IMR-90 (cell line): ENCODE measurements around the gene USP9X. TPM values are rescaled to one million over a fixed set of nuclear protein-coding genes. Genes with fewer than 3 reads are reported as not detected.

Experiments
- ATAC-seq: fragments of 200-7000 bp; cut with Tn5 transposase; 2 replicates; pipeline ENCODE4 v1.9.1; 2020; ENCODE audit warnings: low read depth, mild to moderate bottlenecking, moderate library complexity
- BruUV-seq: library from RNA; stranded (reverse); fragments of 400-500 nt; replicated peaks from 2 replicates; lab custom pipeline; 2021; lab: Mats Ljungman, UMichigan
- CTCF ChIA-PET: fragments of 300-600 bp; formaldehyde crosslinking; extraction: SDS; loops from one replicate; lab custom pipeline; 2021; ENCODE audit warnings: antibody characterized with exemption; lab: Yijun Ruan, JAX
- POLR2A ChIA-PET: fragments of 300-600 bp; sonication (Branson Sonifier 250); formaldehyde crosslinking; loops from one replicate; lab custom pipeline; 2022; ENCODE audit warnings: antibody characterized with exemption; ENCODE audit not compliant: unreplicated experiment; lab: Charles Lee
- DNase-seq: peaks from one replicate; pipeline ENCODE4 v3.0.0; 2013
- H2AFZ ChIP-seq: replicated peaks from 2 replicates; pipeline ENCODE3; 2013; ENCODE audit warnings: low read length, mild to moderate bottlenecking; ENCODE audit not compliant: poor library complexity
- H2AK5ac ChIP-seq: 2 replicates; pipeline ENCODE4 v1.6.1; 2013; ENCODE audit warnings: low read depth, low read length, inconsistent platforms
- H2AK9ac ChIP-seq: replicated peaks from 2 replicates; pipeline ENCODE3; 2013; ENCODE audit warnings: mild to moderate bottlenecking, low read depth, low read length, moderate library complexity; ENCODE audit not compliant: poor library complexity
- H2BK120ac ChIP-seq: 2 replicates; pipeline ENCODE4 v1.6.1; 2013; ENCODE audit warnings: low read depth, low read length, inconsistent platforms
- H2BK15ac ChIP-seq: 3 replicates; pipeline ENCODE4 v1.6.1; 2013; ENCODE audit warnings: low read depth, low read length, inconsistent platforms
- H2BK20ac ChIP-seq: 2 replicates; pipeline ENCODE4 v1.6.1; 2013; ENCODE audit warnings: low read depth, mild to moderate bottlenecking, inconsistent platforms, low read length, moderate library complexity
- H2BK5ac ChIP-seq: 2 replicates; pipeline ENCODE4 v1.6.1; 2013; ENCODE audit warnings: mild to moderate bottlenecking, low read depth, low read length, inconsistent platforms; ENCODE audit not compliant: poor library complexity, severe bottlenecking
- H3K14ac ChIP-seq: replicated peaks from 2 replicates; pipeline ENCODE4 v1.6.1; 2013; ENCODE audit warnings: low read depth, low read length, inconsistent platforms
- H3K18ac ChIP-seq: 2 replicates; pipeline ENCODE4 v1.6.1; 2013; ENCODE audit warnings: low read depth, low read length, control low read depth
- H3K23ac ChIP-seq: 2 replicates; pipeline ENCODE4 v1.6.1; 2013; ENCODE audit warnings: low read depth, low read length, inconsistent platforms
- H3K27ac ChIP-seq: 2 replicates; pipeline ENCODE4 v1.5.1; 2013; ENCODE audit warnings: mild to moderate bottlenecking, control low read depth, low read length; ENCODE audit not compliant: insufficient read depth
- H3K27me3 ChIP-seq: 2 replicates; pipeline ENCODE4 v1.6.1; 2013; ENCODE audit warnings: low read length; ENCODE audit not compliant: control insufficient read depth, insufficient read depth
- H3K36me3 ChIP-seq: 2 replicates; pipeline ENCODE4 v1.6.1; 2013; ENCODE audit warnings: low read length, mixed read lengths; ENCODE audit not compliant: control insufficient read depth, insufficient read depth
- H3K4ac ChIP-seq: 2 replicates; pipeline ENCODE4 v1.6.1; 2013; ENCODE audit warnings: low read depth, low read length, inconsistent platforms
- H3K4me1 ChIP-seq: 2 replicates; pipeline ENCODE4 v1.6.1; 2013; ENCODE audit warnings: low read length, mixed read lengths; ENCODE audit not compliant: control insufficient read depth, insufficient read depth
- H3K4me2 ChIP-seq: 2 replicates; pipeline ENCODE4 v1.6.1; 2013; ENCODE audit warnings: low read depth, mild to moderate bottlenecking, control low read depth, low read length, moderate library complexity
- H3K4me3 ChIP-seq: 2 replicates; pipeline ENCODE4 v1.5.1; 2013; ENCODE audit warnings: low read depth, mild to moderate bottlenecking, control low read depth, low read length, moderate library complexity; ENCODE audit not compliant: insufficient read depth
- H3K56ac ChIP-seq: 2 replicates; pipeline ENCODE4 v1.6.1; 2013; ENCODE audit warnings: low read length, inconsistent platforms; ENCODE audit not compliant: insufficient read depth; ENCODE audit errors: extremely low read depth
- H3K79me1 ChIP-seq, 2 experiments: 2 replicates each; pipeline ENCODE4 v1.6.1; 2013; ENCODE audit warnings: low read length in 2 of 2, inconsistent platforms in 1 of 2, low read depth in 1 of 2
- H3K9ac ChIP-seq: 2 replicates; pipeline ENCODE4 v1.6.1; 2013; ENCODE audit warnings: low read depth, low read length, control low read depth
- H3K9me1 ChIP-seq: 2 replicates; pipeline ENCODE4 v1.6.1; 2013; ENCODE audit warnings: low read length, inconsistent platforms; ENCODE audit not compliant: insufficient read depth
- H3K9me3 ChIP-seq: 2 replicates; pipeline ENCODE4 v1.6.1; 2013; ENCODE audit warnings: low read length; ENCODE audit not compliant: control insufficient read depth, insufficient read depth
- H4K20me1 ChIP-seq: 2 replicates; pipeline ENCODE4 v1.6.1; 2013; ENCODE audit warnings: low read length, inconsistent platforms; ENCODE audit not compliant: insufficient read depth
- H4K5ac ChIP-seq: 2 replicates; pipeline ENCODE4 v1.6.1; 2013; ENCODE audit warnings: mild to moderate bottlenecking, low read depth, low read length, control low read depth
- H4K8ac ChIP-seq, 2 experiments: 2 replicates each; pipeline ENCODE4 v1.6.1; 2013; ENCODE audit warnings: low read depth in 2 of 2, low read length in 2 of 2, control low read depth in 1 of 2, inconsistent platforms in 1 of 2
- H4K91ac ChIP-seq: 2 replicates; pipeline ENCODE4 v1.6.1; 2013; ENCODE audit warnings: low read depth, low read length, inconsistent platforms; ENCODE audit not compliant: insufficient read depth
- BHLHE40 ChIP-seq: fragments of 150-350 bp; IDR thresholded peaks from 2 replicates; pipeline ENCODE4 v1.6.1; 2016; ENCODE audit warnings: mild to moderate bottlenecking, low read depth, low read length
- CEBPB ChIP-seq: IDR thresholded peaks from 2 replicates; pipeline ENCODE4 v1.6.1; 2012; ENCODE audit warnings: low read depth, low read length, improper control_type of control experiment
- CHD1 ChIP-seq: IDR thresholded peaks from 2 replicates; pipeline ENCODE4 v1.6.1; 2012; ENCODE audit warnings: low read depth, low read length, improper control_type of control experiment
- CTCF ChIP-seq: conservative IDR thresholded peaks from 2 replicates; pipeline ENCODE4 v1.5.1; 2012; ENCODE audit warnings: mild to moderate bottlenecking, low read depth, low read length, improper control_type of control experiment
- ELK1 ChIP-seq: fragments of 150-350 bp; IDR thresholded peaks from 2 replicates; pipeline ENCODE4 v1.6.1; 2016; ENCODE audit warnings: low read depth, mild to moderate bottlenecking, low read length, moderate library complexity, borderline replicate concordance
- FOS ChIP-seq: fragments of 150-350 bp; IDR thresholded peaks from 2 replicates; pipeline ENCODE4 v1.6.1; 2016; ENCODE audit warnings: low read depth, low read length
- MAFK ChIP-seq: IDR thresholded peaks from 2 replicates; pipeline ENCODE4 v1.6.1; 2012; ENCODE audit warnings: low read depth, low read length, improper control_type of control experiment
- MAZ ChIP-seq: IDR thresholded peaks from 2 replicates; pipeline ENCODE4 v1.6.1; 2012; ENCODE audit warnings: low read depth, mild to moderate bottlenecking, low read length, improper control_type of control experiment, moderate library complexity, borderline replicate concordance
- MXI1 ChIP-seq: IDR thresholded peaks from 2 replicates; pipeline ENCODE4 v1.6.1; 2012; ENCODE audit warnings: low read depth, mild to moderate bottlenecking, low read length, moderate library complexity, borderline replicate concordance
- NFE2L2 ChIP-seq: fragments of 150-350 bp; IDR thresholded peaks from 2 replicates; pipeline ENCODE4 v1.6.1; 2016; ENCODE audit warnings: low read depth, mild to moderate bottlenecking, low read length
- POLR2A ChIP-seq: IDR thresholded peaks from 2 replicates; pipeline ENCODE4 v1.6.1; 2012; ENCODE audit warnings: mild to moderate bottlenecking, low read depth, low read length
- RAD21 ChIP-seq: IDR thresholded peaks from 2 replicates; pipeline ENCODE4 v1.6.1; 2012; ENCODE audit warnings: low read length, improper control_type of control experiment
- RCOR1 ChIP-seq: IDR thresholded peaks from 2 replicates; pipeline ENCODE4 v1.6.1; 2012; ENCODE audit warnings: mild to moderate bottlenecking, low read length, improper control_type of control experiment; ENCODE audit not compliant: insufficient replicate concordance
- RFX5 ChIP-seq: IDR thresholded peaks from 2 replicates; pipeline ENCODE4 v1.8.0; 2012; ENCODE audit warnings: low read depth, mild to moderate bottlenecking, low read length, moderate library complexity
- SMC3 ChIP-seq: fragments of 150-350 bp; IDR thresholded peaks from 2 replicates; pipeline ENCODE4 v1.6.1; 2016; ENCODE audit warnings: low read depth, mild to moderate bottlenecking, antibody characterized with exemption, low read length, moderate library complexity
- WGBS, 2 experiments: methylation state at CpG; one replicate each; pipeline versions ENCODE4 v1.1.5 to v1.1.7; 2013; ENCODE audit warnings: missing lambda C conversion rate in 2 of 2; ENCODE audit not compliant: insufficient read length in 1 of 2; ENCODE audit errors: extremely low coverage in 2 of 2; 5-methylcytosine and 5-hydroxymethylcytosine counted together
- dilution Hi-C: fragments of 300-500 bp; cut with HindIII; formaldehyde crosslinking; loops from one replicate; pipeline ENCODE4 v1.14.3; 2018; ENCODE audit warnings: low sequenced_read_pairs; ENCODE audit not compliant: unreplicated experiment
- in situ Hi-C: fragments of 300-500 bp; cut with MboI; formaldehyde crosslinking; loops from 3 replicates; pipeline ENCODE4 v1.14.3; 2019; ENCODE audit warnings: low sequenced_read_pairs, inconsistent platforms, mixed read lengths
- intact Hi-C: fragments of 100-400 bp; cut with micrococcal nuclease; formaldehyde crosslinking; loops from 2 replicates; pipeline ENCODE4 v1.10.0; 2022
- polyA plus RNA-seq, 3 experiments: library from polyadenylated mRNA; depleted of rRNA; stranded (reverse); fragments of >200 nt; gene quantifications; 2 replicates each; pipeline ENCODE4 v1.2.3, GENCODE V29; 2012; ENCODE audit warnings: low replicate concordance in 1 of 3
- total RNA-seq: library from RNA; depleted of rRNA; stranded (reverse); fragments of >200 nt; gene quantifications from 2 replicates; pipeline ENCODE4 v1.2.3, GENCODE V29; 2012

The USP9X gene
- total and polyA plus RNA-seq, 2 of the 4 experiments (the other 2 are of a cell fraction), result 17.5 to 104 TPM

GRCh38 chrX:41108463-41109205, 23.4 kb downstream of the USP9X start:
- Histone ChIP-seq H3K79me1 (peaks cover 2 to 26% of the 10 kb centered on the region in 2 experiments; a peak in 2 of 4 replicates), H2BK15ac (no peak overlapping the region), H4K20me1 (peaks cover 85% of the 10 kb centered on the region), H3K56ac (no peak overlapping the region), H3K27me3 (peaks cover 5% of the 10 kb centered on the region; the same call in 1 of the 2 replicates), H3K27ac (no peak overlapping the region), H3K9me1 (0 out of 2 replicates have a peak, but pooled peaks cover 9% of the 10 kb centered on the region), H2BK20ac (no peak overlapping the region), H3K18ac (no peak overlapping the region), H3K9ac (no peak overlapping the region), H3K4ac (no peak overlapping the region), H2BK120ac (no peak overlapping the region), H2AK9ac (no peak overlapping the region), H3K4me2 (no peak overlapping the region), H3K36me3 (no peaks in the 10 kb centered on the region), H4K5ac (no peak overlapping the region), H3K4me1 (0 out of 2 replicates have a peak, but pooled peaks cover 4% of the 10 kb centered on the region), H2BK5ac (no peak overlapping the region), H3K4me3 (no peak overlapping the region), H3K23ac (no peak overlapping the region), H4K91ac (no peak overlapping the region), H3K9me3 (peaks cover 4% of the 10 kb centered on the region), H2AK5ac (no peak overlapping the region), H4K8ac (no peak overlapping the region), H2AFZ (no peak overlapping the region), H3K14ac (no peak overlapping the region)
- in situ Hi-C loops (no loop called here), intact Hi-C loops (no loop called here), dilution Hi-C loops (no loop called here)
- ChIA-PET POLR2A (no interaction called here), CTCF (no interaction called here)
- ATAC-seq (0 out of 2 replicates have a peak, but pooled peaks have one; percentile 13), DNase-seq (no peak)
- whole genome bisulfite sequencing, 2 experiments, result 43% methylated on average over 1 of the region's 5 CpGs; no CpG with 5 or more reads in 1 of the 2 experiments
- BruUV-seq, result no TSS peak
- no peak for TF ChIP-seq MAZ
- no peak for TF ChIP-seq RAD21
- TF ChIP-seq MAFK, result no peak
- TF ChIP-seq NFE2L2, result no peak
- no peak for TF ChIP-seq RFX5
- TF ChIP-seq MXI1, result no peak
- TF ChIP-seq RCOR1, result no peak
- TF ChIP-seq CTCF, result no peak
- TF ChIP-seq BHLHE40, result no peak
- no peak for TF ChIP-seq ELK1
- no peak for TF ChIP-seq CHD1
- TF ChIP-seq POLR2A, result no peak
- no peak for TF ChIP-seq FOS
- TF ChIP-seq SMC3, result no peak
- TF ChIP-seq CEBPB, result no peak
